GM12874 (cell line): ENCODE results near the gene DOCK1.

Experiments used
- TF ChIP-seq, protein P1 (sequence below): IDR thresholded peaks from 2 replicates; pipeline ENCODE4 v1.5.1; 2011; ENCODE audit warnings: low read depth, mild to moderate bottlenecking, control low read depth, low read length, moderate library complexity; ENCODE audit not compliant: insufficient read depth

Gene DOCK1

GRCh38 chr10:127434006-127434405, 528.8 kb downstream of the DOCK1 start:
- TF ChIP-seq, protein P1, sequence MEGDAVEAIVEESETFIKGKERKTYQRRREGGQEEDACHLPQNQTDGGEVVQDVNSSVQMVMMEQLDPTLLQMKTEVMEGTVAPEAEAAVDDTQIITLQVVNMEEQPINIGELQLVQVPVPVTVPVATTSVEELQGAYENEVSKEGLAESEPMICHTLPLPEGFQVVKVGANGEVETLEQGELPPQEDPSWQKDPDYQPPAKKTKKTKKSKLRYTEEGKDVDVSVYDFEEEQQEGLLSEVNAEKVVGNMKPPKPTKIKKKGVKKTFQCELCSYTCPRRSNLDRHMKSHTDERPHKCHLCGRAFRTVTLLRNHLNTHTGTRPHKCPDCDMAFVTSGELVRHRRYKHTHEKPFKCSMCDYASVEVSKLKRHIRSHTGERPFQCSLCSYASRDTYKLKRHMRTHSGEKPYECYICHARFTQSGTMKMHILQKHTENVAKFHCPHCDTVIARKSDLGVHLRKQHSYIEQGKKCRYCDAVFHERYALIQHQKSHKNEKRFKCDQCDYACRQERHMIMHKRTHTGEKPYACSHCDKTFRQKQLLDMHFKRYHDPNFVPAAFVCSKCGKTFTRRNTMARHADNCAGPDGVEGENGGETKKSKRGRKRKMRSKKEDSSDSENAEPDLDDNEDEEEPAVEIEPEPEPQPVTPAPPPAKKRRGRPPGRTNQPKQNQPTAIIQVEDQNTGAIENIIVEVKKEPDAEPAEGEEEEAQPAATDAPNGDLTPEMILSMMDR: no peak

DNA sequence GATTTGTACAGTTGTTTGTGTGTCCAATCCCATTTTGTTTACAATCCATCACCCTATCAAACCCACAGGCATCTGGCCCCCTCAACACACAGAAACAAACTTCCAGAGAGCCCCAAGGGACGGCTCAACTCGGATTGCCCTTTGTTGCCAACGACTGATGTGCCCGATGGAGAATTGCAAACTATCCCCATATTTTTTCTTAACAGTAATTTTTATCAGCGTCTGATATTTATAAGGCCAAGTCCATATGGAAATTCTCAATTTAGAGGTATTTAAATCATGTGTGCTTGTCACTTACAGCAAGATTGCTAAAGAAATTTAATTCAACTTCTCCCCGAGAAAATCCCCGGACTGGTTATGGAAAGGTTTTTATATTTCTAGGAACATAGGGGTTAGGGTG, 530.0 kb downstream of the DOCK1 start:
- TF ChIP-seq, protein P1: no peak

DNA sequence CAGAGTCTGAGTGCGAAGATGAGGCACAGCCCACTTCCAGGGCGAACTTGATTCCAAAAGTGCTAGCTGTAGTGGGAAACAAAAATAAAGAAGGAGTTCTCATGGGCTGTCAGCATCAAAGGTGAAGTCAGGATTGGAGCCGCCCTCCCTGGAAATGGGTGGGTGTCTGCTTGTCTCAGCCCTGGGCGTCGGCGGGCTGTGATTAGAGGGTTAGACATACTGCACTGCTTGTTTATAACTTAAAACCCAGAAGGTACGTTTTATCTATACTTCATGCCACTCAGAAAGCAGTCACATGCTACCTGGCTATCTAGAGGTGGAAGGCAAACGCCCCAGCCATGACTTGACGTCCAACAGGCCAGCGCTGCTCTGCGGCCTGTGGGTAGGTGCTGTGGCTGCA, 535.1 kb downstream of the DOCK1 start:
- TF ChIP-seq, protein P1: no peak

DNA sequence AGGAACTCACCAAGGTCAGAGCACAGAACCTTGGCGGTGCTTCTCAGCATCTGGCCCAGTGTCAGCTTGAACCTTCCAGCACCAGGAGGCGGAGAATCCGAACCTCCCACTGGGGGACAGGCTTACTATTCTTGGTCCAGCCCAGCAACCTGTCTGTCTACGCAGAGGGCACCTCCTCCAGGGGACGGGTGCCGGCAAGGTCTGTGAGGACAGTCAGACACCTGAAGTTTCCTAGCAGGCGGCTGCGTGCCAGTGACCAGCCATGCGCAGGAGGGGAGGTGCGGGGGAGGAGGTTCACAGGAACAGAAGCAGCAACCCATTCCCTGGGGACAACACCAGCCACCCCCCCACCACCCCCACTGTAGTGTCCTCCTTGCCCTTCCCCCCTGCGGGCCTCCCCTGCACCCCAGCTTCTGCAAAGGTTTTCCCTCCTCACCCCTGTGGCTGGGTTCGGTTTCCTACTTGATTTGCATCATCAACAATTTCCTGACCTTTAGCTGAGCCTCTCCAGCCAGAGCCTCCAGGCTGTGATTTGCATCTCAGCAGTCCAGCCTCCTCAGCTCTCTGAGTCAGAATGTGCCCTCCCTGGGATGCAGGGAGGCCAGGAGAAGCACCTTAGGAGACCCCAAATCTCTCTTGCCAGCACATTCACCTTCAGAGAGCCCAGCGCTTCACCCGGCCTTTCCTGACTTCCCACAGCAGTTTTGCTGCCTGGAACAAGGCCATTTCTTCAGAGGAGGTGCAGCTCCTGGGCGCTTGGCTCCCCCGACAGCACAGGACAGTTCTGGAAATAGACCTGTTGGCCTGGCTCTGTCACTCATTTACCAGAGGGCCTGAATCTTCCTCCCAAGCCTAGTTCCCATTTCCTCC, 536.4 kb downstream of the DOCK1 start:
- TF ChIP-seq, protein P1: no peak

GRCh38 chr10:127442220-127442525, 536.9 kb downstream of the DOCK1 start:
- TF ChIP-seq, protein P1: no peak

DNA sequence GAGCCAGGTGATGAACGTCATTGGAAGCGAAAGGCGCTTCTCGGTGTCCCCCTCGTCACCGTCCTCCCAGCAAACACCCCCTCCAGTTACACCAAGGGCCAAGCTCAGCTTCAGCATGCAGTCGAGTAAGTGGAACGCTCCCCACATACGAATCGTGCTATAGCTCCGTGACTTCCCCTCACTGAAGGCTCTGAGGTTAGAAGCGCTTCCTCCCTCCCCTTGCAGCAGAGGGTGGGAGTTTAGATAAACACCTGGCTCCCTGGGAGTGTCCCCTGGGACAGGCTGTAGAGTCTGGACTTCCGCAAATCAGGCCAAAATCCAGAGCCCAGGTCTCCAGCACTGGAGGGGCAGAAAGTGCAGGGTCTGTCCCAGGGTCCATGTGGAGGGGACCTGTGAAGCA, 538.9 kb downstream of the DOCK1 start:
- TF ChIP-seq, protein P1: no peak

GRCh38 chr10:127447197-127447596, 542.0 kb downstream of the DOCK1 start:
- TF ChIP-seq, protein P1: no peak
